ENCODE data around the gene DAZAP2. TPM values are rescaled to one million over a fixed set of nuclear protein-coding genes. Genes with fewer than 3 reads are reported as not detected.
A peak's percentile ranks its signal among the peaks of the same experiment; 100 is the strongest.

Gene DAZAP2
- total and polyA plus RNA-seq, 9 of the 15 experiments (the other 6 are each of a cell fraction or from before 2014, with no cell fraction given) = 116 to 668 (median 227) TPM

- TF ChIP-seq ZBTB40 (IDR thresholded peaks at IDR 0.05) = peak; percentile 56
- no peak for TF ChIP-seq ZBTB40 (CRISPR knock-in tag; IDR thresholded peaks at IDR 0.05)
- no peak for TF ChIP-seq ZSCAN32 (CRISPR knock-in tag; IDR thresholded peaks at IDR 0.05)
- no peak for TF ChIP-seq HINFP (tag; conservative IDR thresholded peaks at IDR 0.05; ENCODE audit: low read depth)
- TF ChIP-seq L3MBTL2 (IDR thresholded peaks at IDR 0.05) = no peak
- TF ChIP-seq TAF1 (IDR thresholded peaks at IDR 0.05; ENCODE audit: control insufficient read depth, extremely low read depth, insufficient read depth, low read length, severe bottlenecking) = peak; percentile 60
- TF ChIP-seq ZNF551 (CRISPR knock-in tag; IDR thresholded peaks at IDR 0.05) = no peak
- no peak for TF ChIP-seq ZMIZ1 (IDR thresholded peaks at IDR 0.05; ENCODE audit: low read depth in 2 of 2, low read length in 2 of 2)
- 0 out of 2 replicates have a peak, but pooled peaks have one; percentile 57 for TF ChIP-seq ZNF766 (CRISPR knock-in tag; conservative IDR thresholded peaks at IDR 0.05)
- no peak for TF ChIP-seq ZNF311 (CRISPR knock-in tag; IDR thresholded peaks at IDR 0.05)
Observed at GRCh38 chr12:51270067-51270950, 31.7 kb downstream of the DAZAP2 start, which contains the start of gene SMAGP (continued).

All from K562 (cell line).